Left lung (tissue), 10 donors: ENCODE results near the gene LHFPL3. TPM values are rescaled to one million over a fixed set of nuclear protein-coding genes. Genes with fewer than 3 reads are reported as not detected.

ENCODE experiments used
- ATAC-seq: fragments of 200-7000 bp; cut with Tn5 transposase; one replicate; pipeline ENCODE4 v1.9.1; 2020; ENCODE audit warnings: moderate library complexity
- DNase-seq, 4 donors: peaks; one replicate each; pipeline ENCODE4 v3.0.0-alpha.2; 2013 to 2020
- H3K27ac ChIP-seq, 2 donors: fragments of 200-600 bp; sonication (generic) in 1 of 2; one replicate each; pipeline versions ENCODE4 v1.5.0 to v1.8.0; 2020 to 2021
- H3K27me3 ChIP-seq, 2 donors: fragments of 200-600 bp; sonication (generic) in 1 of 2; one replicate each; pipeline versions ENCODE4 v1.5.0 to v1.8.0; 2020 to 2021
- H3K36me3 ChIP-seq, 2 donors: fragments of 200-600 bp; sonication (generic) in 1 of 2; one replicate each; pipeline versions ENCODE4 v1.5.0 to v1.8.0; 2020 to 2021
- H3K4me1 ChIP-seq, 2 donors: fragments of 200-600 bp; one replicate each; pipeline ENCODE4 v1.8.0; 2021
- H3K4me3 ChIP-seq, 2 donors: fragments of 200-600 bp; sonication (generic) in 1 of 2; one replicate each; pipeline versions ENCODE4 v1.5.0 to v1.8.0; 2020 to 2021; ENCODE audit warnings: mild to moderate bottlenecking in 1 of 2
- H3K9me3 ChIP-seq, 2 donors: fragments of 200-600 bp; sonication (generic) in 1 of 2; one replicate each; pipeline versions ENCODE4 v1.5.0 to v1.8.0; 2020 to 2021
- intact Hi-C, 2 donors: fragments of 100-400 bp; cut with DNase I; formaldehyde crosslinking; loops; one replicate each; pipeline versions ENCODE4 v1.11.2 to v1.14.2; 2022
- polyA plus RNA-seq, 6 donors: library from polyadenylated mRNA; unstranded; fragments of 120-200 nt; gene quantifications; one replicate each; pipeline ENCODE4 v1.2.1, GENCODE V29; 2013; ENCODE audit not compliant: insufficient read length in 6 of 6
- total RNA-seq, 2 donors: library from RNA; stranded (reverse); fragmentation: NEBNext Ultra II Directional; extraction: Animal tissue kit (Norgen Biotek cat#: 25700); gene quantifications; one replicate each; pipeline ENCODE4 v1.2.1, GENCODE V29; 2021
- TF ChIP-seq, protein P1 (sequence below), 2 donors: fragments of 200-600 bp; sonication (generic) in 1 of 2; IDR thresholded peaks; one replicate each; pipeline versions ENCODE4 v1.5.0 to v1.8.0; 2021; ENCODE audit warnings: antibody characterized with exemption in 2 of 2
- donor health status: DM: no; HTN: yes; CAD: no.
- donor health status: DM: no; HTN: no; CAD: no.

The LHFPL3 gene
- total and polyA plus RNA-seq, 8 donors = 1.0 to 3.7 (median 2.5) TPM; not detected in 2

DNA sequence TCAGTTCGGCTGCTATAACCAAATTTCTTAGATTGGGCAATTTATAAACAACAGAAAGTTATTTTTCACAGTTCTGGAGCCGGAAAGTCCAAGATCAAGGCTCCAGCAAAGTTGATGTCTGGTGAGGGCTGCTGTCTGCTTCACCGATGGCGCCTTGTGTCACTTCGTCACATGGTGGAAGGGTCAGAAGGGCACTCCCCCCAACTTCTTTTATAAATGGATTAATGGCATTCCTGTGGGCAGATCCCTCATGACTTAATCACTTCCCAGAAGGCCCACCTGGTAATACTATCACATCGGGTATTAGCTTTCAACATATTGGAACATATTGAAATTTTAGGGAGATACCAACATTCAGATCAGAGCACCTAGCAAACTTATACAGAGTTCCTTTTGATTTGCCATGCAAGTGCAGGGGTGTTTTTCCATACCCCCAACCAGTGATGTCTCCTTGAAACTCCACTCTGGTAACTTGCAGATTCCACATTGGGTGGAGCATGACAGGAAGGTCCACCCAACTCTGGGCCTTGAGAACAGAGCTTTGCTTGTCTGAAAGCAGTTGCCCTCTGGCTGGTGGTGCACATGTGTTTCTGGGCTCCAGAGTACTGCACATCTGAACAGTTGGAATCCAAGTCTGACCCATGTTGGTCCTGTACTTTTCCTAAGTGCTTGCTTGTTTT, 600.5 kb downstream of the LHFPL3 start:
- ATAC-seq (no peak), DNase-seq (no peak)
- TF ChIP-seq, protein P1, sequence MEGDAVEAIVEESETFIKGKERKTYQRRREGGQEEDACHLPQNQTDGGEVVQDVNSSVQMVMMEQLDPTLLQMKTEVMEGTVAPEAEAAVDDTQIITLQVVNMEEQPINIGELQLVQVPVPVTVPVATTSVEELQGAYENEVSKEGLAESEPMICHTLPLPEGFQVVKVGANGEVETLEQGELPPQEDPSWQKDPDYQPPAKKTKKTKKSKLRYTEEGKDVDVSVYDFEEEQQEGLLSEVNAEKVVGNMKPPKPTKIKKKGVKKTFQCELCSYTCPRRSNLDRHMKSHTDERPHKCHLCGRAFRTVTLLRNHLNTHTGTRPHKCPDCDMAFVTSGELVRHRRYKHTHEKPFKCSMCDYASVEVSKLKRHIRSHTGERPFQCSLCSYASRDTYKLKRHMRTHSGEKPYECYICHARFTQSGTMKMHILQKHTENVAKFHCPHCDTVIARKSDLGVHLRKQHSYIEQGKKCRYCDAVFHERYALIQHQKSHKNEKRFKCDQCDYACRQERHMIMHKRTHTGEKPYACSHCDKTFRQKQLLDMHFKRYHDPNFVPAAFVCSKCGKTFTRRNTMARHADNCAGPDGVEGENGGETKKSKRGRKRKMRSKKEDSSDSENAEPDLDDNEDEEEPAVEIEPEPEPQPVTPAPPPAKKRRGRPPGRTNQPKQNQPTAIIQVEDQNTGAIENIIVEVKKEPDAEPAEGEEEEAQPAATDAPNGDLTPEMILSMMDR (IDR thresholded peaks at IDR 0.05) = no peak
- intact Hi-C loops = no loop called here
- Histone ChIP-seq H3K9me3 (no peaks in the 10 kb centered on the region), H3K27me3 (no peaks in the 10 kb centered on the region), H3K4me1 (peaks cover 0 to 10% of the 10 kb centered on the region in 2 donors), H3K4me3 (no peak overlapping the region), H3K36me3 (no peaks in the 10 kb centered on the region), H3K27ac (no peak overlapping the region)

DNA sequence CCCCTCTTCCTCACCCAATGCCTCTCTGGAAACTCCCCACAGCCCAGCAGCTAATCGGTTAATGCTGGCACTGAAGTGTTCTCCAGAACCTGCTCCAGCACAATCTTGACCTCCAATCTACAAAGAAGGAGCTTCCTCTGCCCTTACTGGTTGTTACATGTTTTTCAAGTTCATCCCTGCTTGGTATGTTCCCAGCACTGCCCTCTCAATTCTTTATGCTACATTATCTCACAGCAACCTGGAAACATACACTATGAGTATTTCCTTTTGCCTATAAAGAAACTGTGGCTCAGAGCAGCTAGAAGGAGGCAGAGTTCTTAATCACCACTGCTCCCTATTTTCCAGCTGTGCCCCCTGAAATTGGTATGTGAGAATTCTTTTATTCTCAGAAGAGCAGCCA, 601.5 kb downstream of the LHFPL3 start:
- Histone ChIP-seq H3K27ac (no peak overlapping the region), H3K4me1 (peaks cover 0 to 10% of the 10 kb centered on the region in 2 donors), H3K27me3 (no peaks in the 10 kb centered on the region), H3K4me3 (no peak overlapping the region), H3K9me3 (no peaks in the 10 kb centered on the region), H3K36me3 (no peaks in the 10 kb centered on the region)
- ATAC-seq (no peak), DNase-seq (no peak)
- TF ChIP-seq, protein P1 (IDR thresholded peaks at IDR 0.05) = no peak
- intact Hi-C loops = no loop called here

DNA sequence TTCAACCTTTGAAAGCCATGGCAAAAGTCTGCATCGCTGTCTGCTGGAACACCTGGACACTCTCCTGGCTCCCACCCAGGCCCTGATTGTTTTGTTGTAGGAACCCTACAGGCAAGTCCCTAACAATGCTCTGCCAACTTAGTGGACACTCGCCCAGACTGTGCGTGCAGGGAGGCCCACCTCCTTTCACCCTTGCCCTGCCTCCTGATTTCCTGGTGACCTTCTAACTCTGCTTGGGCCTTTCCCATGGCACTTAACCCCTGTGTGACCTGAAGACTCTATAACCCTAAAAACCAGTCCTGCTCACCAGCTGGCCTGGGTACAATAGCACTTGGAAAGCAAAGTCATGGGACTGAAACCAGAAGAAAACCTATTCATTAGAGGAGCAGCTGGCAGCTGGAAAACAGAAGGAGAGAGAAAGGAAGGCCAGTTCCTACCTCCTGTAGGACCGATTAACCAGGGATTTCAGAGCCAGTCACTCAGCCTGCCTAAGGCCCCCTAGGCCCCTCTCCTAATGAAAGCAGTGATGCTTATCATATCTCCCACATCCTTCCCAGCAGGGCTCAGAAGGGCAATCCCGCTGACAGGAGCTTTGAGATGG, 602.9 kb downstream of the LHFPL3 start:
- Histone ChIP-seq H3K9me3 (no peaks in the 10 kb centered on the region), H3K4me1 (peaks cover 0 to 10% of the 10 kb centered on the region in 2 donors), H3K36me3 (no peaks in the 10 kb centered on the region), H3K27me3 (no peaks in the 10 kb centered on the region), H3K27ac (no peak overlapping the region), H3K4me3 (no peak overlapping the region)
- DNase-seq (no peak), ATAC-seq (no peak)
- TF ChIP-seq, protein P1 (IDR thresholded peaks at IDR 0.05) = no peak
- intact Hi-C loops = no loop called here

DNA sequence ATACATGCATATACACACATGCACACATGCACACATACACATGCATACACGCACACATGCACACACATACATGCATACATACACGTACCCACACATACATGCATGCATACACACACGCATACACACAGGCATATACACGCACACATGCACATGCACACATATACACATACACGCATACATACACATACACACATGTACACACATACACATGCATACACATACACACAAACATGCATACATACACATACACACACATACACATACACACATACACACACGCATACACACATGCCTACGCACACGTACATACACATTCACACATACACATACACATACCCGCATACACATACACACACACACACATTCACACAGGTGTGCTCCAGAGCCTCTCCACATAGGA, 604.6 kb downstream of the LHFPL3 start:
- H3K9me3 ChIP-seq = no peaks in the 10 kb centered on the region
- no peak overlapping the region for H3K4me3 ChIP-seq
- no peak overlapping the region for H3K27ac ChIP-seq
- TF ChIP-seq, protein P1 (IDR thresholded peaks at IDR 0.05) = no peak
- no peaks in the 10 kb centered on the region for H3K36me3 ChIP-seq
- DNase-seq (no peak), ATAC-seq (no peak)
- H3K27me3 ChIP-seq = no peaks in the 10 kb centered on the region
- intact Hi-C loops = no loop called here
- peaks cover 0 to 10% of the 10 kb centered on the region in 2 donors for H3K4me1 ChIP-seq

DNA sequence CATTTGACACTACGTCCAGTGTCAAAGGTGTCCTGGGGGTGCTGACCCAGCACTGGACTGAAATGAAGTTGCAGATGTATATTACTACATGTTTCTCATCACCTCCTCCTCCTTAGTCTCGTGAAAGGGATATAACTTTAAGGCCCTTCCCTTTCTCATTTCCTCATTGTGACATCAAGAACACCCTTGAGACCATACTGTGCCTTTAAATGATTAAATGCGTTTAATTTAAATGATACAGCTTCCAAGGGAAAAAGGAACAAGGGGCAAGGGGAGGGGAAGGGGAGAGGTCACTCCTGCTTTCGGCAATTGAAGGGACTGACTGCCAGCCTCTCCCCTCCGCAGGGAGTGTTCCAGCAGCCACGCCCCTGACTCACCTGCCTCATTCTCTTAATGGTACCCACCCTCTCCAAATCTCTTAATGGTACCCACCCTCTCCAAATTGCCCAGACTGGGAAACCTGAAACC, 605.2 kb downstream of the LHFPL3 start:
- H3K36me3 ChIP-seq = no peaks in the 10 kb centered on the region
- H3K27me3 ChIP-seq = no peaks in the 10 kb centered on the region
- DNase-seq (no peak), ATAC-seq (peak; percentile 27)
- H3K27ac ChIP-seq = no peak overlapping the region
- peaks cover 0 to 10% of the 10 kb centered on the region in 2 donors for H3K4me1 ChIP-seq
- no peak overlapping the region for H3K4me3 ChIP-seq
- H3K9me3 ChIP-seq = no peaks in the 10 kb centered on the region
- TF ChIP-seq, protein P1 (IDR thresholded peaks at IDR 0.05) = no peak
- intact Hi-C loops = no loop called here
